ENCODE data around the gene PPIA.
"Not testable (repeated sequence)": the region's sequence is repeated elsewhere in the genome, so short reads cannot be mapped to it uniquely, and the experiment has no call there.

PPIA gene

DNA sequence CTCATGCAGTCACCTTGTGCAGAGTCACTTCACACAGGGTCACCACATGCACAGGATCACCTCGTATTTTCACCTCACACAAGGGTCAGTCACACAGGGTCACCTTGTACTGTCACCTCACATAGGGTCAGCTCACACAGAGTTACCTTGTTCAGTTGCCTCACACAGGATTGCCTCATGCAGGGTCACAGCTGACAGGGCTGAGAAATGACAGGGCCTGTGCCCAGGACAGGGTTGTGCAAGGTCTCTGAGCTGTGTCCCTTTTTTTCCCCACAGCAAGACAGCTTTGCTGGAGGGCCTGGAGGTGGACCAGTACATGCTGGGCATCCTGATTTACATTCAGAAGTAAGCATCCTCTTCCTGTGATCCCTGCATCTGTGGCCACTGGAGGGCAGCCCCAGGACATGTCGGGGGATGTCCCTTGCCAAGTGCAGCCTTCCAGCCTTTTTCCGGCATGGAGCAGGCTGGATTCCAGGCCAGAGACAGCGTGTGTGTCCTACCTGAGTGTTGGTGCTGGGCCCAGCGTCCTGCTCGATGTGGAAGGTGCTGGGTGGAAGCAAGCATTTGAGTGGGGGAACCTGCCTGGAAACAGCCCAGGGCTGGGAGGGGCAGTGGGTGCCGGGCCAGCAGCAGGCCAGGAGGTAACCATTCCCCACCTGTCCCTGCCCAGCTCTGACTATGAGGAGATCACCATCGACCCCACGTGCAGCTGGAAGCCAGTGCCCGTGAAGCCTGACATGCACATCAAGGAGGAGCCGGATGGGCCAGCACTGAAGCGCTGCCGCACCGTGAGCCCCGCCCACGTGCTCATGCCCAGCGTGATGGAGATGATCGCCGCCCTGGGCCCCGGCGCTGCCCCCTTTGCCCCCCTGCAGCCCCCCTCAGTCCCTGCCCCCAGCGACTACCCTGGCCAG lies 31.6 kb upstream of the PPIA start:
- DNase-seq, result peak; percentile 68

- DNase-seq, result no peak
Observed at GRCh38 chr7:44765579-44766415, 30.7 kb upstream of the PPIA start.

DNA sequence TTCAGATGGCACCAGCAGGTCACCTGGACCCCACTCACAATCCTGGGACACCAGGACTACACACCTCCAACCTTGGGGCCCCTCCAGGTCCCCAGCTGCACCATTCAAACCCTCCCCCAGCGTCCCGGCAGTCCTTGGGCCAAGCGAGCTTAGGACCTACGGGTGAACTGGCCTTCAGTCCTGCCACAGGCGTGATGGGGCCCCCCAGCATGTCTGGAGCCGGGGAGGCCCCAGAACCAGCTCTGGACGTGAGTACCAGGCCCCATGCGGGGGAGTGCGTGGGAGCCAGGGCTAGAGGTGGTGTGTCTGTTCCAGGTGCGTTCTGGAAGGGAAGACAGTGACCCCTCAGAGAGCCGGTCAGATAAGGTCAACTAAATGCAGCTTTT lies 30.1 kb upstream of the PPIA start:
- no peak for DNase-seq

DNA sequence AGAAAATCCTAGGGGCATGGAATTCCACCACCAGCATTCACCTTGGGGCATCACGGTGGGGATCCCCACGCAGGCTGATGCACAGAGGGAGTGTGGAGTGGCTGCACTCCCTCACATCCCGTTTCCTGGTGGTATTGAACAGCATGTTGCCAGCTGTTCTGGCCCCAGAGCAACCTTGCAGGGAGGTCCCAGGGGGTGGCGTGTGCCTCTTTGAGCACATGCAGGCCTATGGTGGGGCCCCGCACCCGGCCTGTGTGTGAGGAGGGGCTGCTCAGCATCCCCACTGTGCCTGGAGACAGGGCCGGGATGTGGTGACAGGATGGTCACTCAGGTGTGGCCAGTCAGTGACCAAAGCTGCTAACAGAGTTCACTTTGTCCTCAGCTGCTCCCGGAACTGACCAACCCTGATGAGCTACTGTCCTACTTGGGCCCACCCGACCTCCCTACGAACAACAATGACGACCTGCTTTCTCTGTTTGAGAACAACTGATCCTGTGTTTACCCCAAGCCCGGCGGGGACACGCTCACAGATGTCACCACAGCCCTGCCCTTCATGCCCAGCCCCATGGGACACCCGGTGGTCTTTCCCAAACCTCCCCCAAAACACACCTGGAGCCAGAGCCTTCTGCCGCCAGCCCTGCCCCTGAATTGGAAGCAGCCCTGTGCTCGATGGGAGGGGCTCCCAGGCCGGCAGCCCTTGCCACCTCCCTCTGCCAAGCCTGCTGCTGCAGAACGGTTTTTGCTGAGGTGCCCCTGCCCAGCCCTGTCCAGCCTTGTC lies 29.2 kb upstream of the PPIA start:
- DNase-seq, result no peak

- DNase-seq, result no peak
Observed at GRCh38 chr7:44767912-44768627, 28.4 kb upstream of the PPIA start.

DNA sequence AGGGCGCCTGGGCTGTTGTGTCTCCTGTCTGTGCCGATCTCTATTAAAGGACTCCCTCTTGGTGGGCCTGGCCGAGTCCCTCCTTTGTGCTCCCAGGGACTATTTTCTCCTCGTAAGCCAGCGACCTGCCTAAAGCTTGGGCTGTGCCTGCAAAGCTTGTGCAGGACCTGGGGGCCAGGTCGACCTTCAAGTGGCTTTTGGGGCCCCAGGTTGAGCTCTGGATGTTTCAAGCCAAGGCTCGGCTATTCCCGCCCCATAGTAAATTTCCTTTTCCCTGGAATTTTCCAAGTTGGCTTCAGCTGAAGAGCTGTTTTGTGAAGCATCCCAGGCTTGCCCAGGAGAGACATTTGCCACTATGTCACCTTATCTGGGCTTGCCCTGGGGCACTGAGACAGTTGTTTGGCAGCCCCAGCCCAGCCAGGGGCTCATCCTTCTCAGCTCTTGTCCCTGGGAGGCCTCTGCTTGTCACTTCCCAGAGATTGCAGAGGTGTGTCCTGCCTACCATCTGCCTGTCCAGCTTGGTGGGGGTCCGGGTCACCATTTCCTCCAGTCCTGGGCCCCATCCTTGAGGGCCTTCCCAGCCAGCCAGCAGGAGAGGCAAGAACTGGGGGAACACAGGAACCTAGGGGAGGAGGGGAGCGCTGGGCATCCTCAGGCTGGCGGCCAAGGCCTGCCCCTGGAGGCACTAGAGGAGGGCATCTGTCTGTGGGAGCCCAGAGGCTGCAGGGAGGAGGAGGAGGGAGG lies 27.7 kb upstream of the PPIA start:
- no peak for DNase-seq

GRCh38 chr7:44769376-44769775 lies 27.1 kb upstream of the PPIA start:
- DNase-seq, result no peak

GRCh38 chr7:44769776-44770294 lies 26.6 kb upstream of the PPIA start:
- DNase-seq, result peak; percentile 20

DNA sequence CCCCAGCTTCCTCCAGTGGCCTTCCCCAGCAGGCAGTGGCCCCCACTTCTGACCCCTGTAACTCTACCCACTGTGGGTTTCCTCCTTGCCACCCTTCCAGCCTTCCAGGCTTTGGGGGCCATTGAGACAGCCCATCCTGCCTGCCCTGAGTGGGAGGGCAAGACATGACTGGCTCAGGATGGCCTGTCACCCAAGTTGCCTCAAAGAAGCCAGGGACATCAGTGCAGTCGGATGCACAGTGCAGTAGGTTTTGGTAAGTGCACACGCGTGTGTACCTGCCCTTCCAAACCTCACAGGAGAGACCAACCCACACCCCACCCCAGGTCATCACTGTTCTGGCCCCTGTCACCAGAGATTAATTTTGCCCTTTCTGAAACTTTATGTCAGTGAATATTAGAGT lies 25.1 kb upstream of the PPIA start:
- DNase-seq, result no peak

- DNase-seq, result no peak
Observed at GRCh38 chr7:44772440-44772839, 24.0 kb upstream of the PPIA start.

DNA sequence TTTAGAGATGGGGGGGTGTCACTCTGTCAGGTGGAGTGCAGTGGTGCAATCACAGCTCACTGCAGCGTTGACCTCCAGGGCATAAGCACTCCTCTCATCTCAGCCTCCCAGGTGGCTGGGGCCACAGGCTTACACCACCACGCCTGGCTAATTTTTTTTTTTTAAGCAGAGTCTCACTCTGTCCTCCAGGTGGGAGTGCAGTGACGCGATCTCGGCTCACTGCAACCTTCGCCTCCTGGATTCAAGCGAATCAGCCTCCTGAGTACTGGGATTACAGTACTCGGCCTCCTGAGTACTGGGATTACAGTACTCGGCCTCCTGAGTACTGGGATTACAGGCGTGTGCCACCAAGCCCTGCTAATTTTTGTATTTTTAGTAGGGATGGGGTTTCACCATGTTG lies 23.6 kb upstream of the PPIA start:
- DNase-seq, result no peak

GRCh38 chr7:44774486-44774885 lies 22.0 kb upstream of the PPIA start:
- not testable (repeated sequence) for DNase-seq

GRCh38 chr7:44775383-44776107 lies 20.9 kb upstream of the PPIA start:
- no peak for DNase-seq

- no peak for DNase-seq
Observed at GRCh38 chr7:44776211-44776610, 20.3 kb upstream of the PPIA start.

GRCh38 chr7:44782460-44782859 lies 14.0 kb upstream of the PPIA start:
- DNase-seq, result no peak

- DNase-seq, result no peak
Observed at GRCh38 chr7:44783407-44783806, 13.1 kb upstream of the PPIA start.

- no peak for DNase-seq
Observed at GRCh38 chr7:44784364-44784763, 12.1 kb upstream of the PPIA start.

- DNase-seq, result not testable (repeated sequence)
Observed at GRCh38 chr7:44785218-44785617, 11.3 kb upstream of the PPIA start.

DNA sequence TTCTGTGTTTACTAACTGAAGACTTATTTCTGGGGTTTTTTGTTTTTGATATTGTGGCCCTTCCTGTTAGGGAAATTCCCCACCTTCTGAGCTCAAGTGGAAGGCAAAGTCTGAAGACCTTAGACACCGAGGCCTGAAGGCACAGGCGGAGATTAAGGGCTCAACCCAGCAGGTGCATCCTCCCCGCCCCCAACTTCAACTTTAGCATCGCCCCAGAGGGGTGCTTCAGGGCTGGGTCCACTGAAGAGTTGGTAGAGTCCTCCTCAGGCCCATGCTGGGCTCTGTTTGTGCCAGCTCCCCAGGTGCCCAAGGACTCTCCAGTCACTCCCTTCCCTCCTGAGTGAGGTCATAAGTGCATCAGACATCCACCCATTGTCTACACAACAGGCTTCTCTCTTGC lies 9.4 kb upstream of the PPIA start:
- DNase-seq, result no peak

DNA sequence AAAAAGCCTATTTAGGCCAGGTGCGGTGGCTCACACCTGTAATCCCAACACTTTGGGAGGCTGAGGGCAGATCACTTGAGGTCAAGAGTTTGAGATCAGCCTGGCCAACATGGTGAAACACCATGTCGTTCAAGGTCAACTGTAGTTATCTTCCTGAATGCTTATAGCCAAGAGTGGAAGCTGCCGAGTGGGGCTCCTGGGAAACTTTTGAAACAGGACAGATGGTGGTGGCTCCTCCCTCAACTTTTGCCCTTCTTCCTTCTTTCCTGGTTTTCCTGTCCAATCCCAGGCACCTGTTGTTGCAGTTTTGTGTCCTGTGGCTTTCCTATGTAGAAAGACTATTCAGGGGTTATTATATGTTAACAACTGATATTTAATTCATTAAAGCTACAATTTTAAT lies 8.7 kb upstream of the PPIA start:
- DNase-seq, result no peak

GRCh38 chr7:44789990-44790389 lies 6.5 kb upstream of the PPIA start:
- no peak for DNase-seq

All from 8988T (cell line).